Measurements from ENCODE around the gene GLIS2. TPM values are rescaled to one million over a fixed set of nuclear protein-coding genes. Genes with fewer than 3 reads are reported as not detected.
A peak's percentile ranks its signal among the peaks of the same experiment; 100 is the strongest.

The GLIS2 gene
- total and polyA plus RNA-seq, 4 donors = 0.68 to 1.4 (median 1.1) TPM

DNA sequence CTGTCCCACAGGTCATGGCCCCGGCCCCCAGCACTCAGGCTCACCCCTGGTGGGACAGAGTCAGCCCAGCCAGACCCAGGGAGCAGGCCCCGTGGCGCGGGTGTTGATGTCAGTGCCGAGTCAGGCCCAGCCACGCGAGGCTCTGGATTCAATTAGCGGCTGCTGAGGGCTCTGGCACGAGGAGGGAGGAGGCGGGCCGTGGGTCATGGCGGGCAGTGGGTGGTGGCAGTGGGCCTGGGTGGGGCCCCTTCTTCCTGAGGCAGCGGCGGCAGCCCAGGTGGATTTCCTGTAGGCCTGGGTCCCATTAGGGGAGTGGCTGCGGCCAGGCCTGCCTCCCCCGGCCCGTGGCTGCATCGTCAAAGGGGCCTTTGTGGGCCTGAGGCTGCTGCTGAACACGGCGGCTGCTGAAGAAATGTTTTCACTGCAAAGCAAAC is 68.7 kb downstream of the GLIS2 start:
- Histone ChIP-seq H3K4me1 (ENCODE audit: control insufficient read depth in 4 of 4, insufficient read depth in 4 of 4, low read length in 3 of 4) (peaks cover 0 to 19% (median 5%) of the 10 kb centered on the region in 4 donors), H3K36me3 (ENCODE audit: control insufficient read depth in 4 of 4, insufficient read depth in 3 of 4, low read depth in 1 of 4, low read length in 3 of 4) (peaks cover 0 to 17% (median 6%) of the 10 kb centered on the region in 4 donors), H3K9me3 (ENCODE audit: control insufficient read depth in 4 of 4, low read length in 3 of 4) (no peaks in the 10 kb centered on the region), H3K9ac (ENCODE audit: low read depth in 1 of 2, low read length in 2 of 2) (no peak overlapping the region), H3K4me3 (ENCODE audit: low read depth in 1 of 3, low read length in 3 of 3) (no peak overlapping the region), H3K27me3 (ENCODE audit: control insufficient read depth in 4 of 4, insufficient read depth in 4 of 4, low read length in 3 of 4) (no peaks in the 10 kb centered on the region), H3K27ac (ENCODE audit: low read depth in 1 of 2, low read length in 2 of 2) (no peak overlapping the region)
- WGBS = 66% methylated on average over 20 of the region's 20 CpGs
- TF ChIP-seq FOXA1 (IDR thresholded peaks at IDR 0.05) (no peak), SP1 (IDR thresholded peaks at IDR 0.05) (no peak), NR2F2 (IDR thresholded peaks at IDR 0.05) (no peak), GABPA (IDR thresholded peaks at IDR 0.05 in 1 of 2, conservative IDR thresholded peaks at IDR 0.05 in 1 of 2) (no peak), YY1 (IDR thresholded peaks at IDR 0.05) (no peak)
- TF ChIP-seq, protein P1, sequence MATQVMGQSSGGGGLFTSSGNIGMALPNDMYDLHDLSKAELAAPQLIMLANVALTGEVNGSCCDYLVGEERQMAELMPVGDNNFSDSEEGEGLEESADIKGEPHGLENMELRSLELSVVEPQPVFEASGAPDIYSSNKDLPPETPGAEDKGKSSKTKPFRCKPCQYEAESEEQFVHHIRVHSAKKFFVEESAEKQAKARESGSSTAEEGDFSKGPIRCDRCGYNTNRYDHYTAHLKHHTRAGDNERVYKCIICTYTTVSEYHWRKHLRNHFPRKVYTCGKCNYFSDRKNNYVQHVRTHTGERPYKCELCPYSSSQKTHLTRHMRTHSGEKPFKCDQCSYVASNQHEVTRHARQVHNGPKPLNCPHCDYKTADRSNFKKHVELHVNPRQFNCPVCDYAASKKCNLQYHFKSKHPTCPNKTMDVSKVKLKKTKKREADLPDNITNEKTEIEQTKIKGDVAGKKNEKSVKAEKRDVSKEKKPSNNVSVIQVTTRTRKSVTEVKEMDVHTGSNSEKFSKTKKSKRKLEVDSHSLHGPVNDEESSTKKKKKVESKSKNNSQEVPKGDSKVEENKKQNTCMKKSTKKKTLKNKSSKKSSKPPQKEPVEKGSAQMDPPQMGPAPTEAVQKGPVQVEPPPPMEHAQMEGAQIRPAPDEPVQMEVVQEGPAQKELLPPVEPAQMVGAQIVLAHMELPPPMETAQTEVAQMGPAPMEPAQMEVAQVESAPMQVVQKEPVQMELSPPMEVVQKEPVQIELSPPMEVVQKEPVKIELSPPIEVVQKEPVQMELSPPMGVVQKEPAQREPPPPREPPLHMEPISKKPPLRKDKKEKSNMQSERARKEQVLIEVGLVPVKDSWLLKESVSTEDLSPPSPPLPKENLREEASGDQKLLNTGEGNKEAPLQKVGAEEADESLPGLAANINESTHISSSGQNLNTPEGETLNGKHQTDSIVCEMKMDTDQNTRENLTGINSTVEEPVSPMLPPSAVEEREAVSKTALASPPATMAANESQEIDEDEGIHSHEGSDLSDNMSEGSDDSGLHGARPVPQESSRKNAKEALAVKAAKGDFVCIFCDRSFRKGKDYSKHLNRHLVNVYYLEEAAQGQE (IDR thresholded peaks at IDR 0.05) = no peak
- TF ChIP-seq, protein P2, sequence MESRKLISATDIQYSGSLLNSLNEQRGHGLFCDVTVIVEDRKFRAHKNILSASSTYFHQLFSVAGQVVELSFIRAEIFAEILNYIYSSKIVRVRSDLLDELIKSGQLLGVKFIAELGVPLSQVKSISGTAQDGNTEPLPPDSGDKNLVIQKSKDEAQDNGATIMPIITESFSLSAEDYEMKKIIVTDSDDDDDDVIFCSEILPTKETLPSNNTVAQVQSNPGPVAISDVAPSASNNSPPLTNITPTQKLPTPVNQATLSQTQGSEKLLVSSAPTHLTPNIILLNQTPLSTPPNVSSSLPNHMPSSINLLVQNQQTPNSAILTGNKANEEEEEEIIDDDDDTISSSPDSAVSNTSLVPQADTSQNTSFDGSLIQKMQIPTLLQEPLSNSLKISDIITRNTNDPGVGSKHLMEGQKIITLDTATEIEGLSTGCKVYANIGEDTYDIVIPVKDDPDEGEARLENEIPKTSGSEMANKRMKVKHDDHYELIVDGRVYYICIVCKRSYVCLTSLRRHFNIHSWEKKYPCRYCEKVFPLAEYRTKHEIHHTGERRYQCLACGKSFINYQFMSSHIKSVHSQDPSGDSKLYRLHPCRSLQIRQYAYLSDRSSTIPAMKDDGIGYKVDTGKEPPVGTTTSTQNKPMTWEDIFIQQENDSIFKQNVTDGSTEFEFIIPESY (IDR thresholded peaks at IDR 0.05) = no peak
- TF ChIP-seq, protein P3, sequence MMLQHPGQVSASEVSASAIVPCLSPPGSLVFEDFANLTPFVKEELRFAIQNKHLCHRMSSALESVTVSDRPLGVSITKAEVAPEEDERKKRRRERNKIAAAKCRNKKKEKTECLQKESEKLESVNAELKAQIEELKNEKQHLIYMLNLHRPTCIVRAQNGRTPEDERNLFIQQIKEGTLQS (IDR thresholded peaks at IDR 0.05) = no peak
- DNase-seq (ENCODE audit: low spot score) = no peak

DNA sequence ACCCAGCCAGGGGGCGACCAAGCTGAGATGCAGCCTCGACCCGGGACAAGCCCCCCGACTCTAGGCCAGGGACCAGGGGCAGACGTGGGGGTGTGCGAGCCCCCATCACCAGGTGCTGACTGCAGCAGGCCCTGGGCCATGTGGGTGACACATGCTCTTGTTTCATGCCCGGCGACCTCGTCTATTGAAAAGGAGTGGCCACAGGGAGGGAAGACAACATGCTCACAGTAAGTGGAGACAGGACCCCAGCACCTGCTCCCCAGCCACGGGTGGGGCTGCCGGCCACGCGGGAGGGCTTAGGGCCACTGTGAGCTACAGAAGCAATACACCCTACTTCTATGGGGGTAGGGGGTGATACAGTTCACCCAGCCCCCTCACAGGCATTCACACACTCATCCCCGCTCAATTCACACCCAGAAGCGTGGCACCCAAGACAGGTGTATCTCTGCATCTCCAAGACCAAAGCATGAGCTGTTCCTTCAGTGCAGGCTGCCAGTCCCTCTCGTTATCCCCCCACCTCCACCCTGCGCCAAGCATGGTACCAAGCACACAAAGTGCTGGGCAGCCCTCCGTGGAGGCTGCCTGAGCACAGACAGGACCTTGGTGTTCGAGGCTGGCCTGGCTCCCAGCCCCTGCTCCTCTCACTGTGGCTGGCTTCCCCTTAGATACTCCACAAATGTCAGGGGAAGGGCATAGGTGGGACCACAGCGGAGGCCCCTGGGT is 69.4 kb downstream of the GLIS2 start:
- Histone ChIP-seq H3K9ac (ENCODE audit: low read depth in 1 of 2, low read length in 2 of 2) (no peak overlapping the region), H3K9me3 (ENCODE audit: control insufficient read depth in 4 of 4, low read length in 3 of 4) (no peaks in the 10 kb centered on the region), H3K36me3 (ENCODE audit: control insufficient read depth in 4 of 4, insufficient read depth in 3 of 4, low read depth in 1 of 4, low read length in 3 of 4) (peaks cover 0 to 17% (median 6%) of the 10 kb centered on the region in 4 donors), H3K27me3 (ENCODE audit: control insufficient read depth in 4 of 4, insufficient read depth in 4 of 4, low read length in 3 of 4) (no peaks in the 10 kb centered on the region), H3K27ac (ENCODE audit: low read depth in 1 of 2, low read length in 2 of 2) (peak overlapping the region in 1 of 2 donors; percentile 7), H3K4me3 (ENCODE audit: low read depth in 1 of 3, low read length in 3 of 3) (no peak overlapping the region), H3K4me1 (ENCODE audit: control insufficient read depth in 4 of 4, insufficient read depth in 4 of 4, low read length in 3 of 4) (peaks cover 0 to 21% (median 4%) of the 10 kb centered on the region in 4 donors)
- TF ChIP-seq, protein P4, sequence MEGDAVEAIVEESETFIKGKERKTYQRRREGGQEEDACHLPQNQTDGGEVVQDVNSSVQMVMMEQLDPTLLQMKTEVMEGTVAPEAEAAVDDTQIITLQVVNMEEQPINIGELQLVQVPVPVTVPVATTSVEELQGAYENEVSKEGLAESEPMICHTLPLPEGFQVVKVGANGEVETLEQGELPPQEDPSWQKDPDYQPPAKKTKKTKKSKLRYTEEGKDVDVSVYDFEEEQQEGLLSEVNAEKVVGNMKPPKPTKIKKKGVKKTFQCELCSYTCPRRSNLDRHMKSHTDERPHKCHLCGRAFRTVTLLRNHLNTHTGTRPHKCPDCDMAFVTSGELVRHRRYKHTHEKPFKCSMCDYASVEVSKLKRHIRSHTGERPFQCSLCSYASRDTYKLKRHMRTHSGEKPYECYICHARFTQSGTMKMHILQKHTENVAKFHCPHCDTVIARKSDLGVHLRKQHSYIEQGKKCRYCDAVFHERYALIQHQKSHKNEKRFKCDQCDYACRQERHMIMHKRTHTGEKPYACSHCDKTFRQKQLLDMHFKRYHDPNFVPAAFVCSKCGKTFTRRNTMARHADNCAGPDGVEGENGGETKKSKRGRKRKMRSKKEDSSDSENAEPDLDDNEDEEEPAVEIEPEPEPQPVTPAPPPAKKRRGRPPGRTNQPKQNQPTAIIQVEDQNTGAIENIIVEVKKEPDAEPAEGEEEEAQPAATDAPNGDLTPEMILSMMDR (IDR thresholded peaks at IDR 0.05; ENCODE audit: low read depth, low read length, missing input control) = no peak
- no peak for TF ChIP-seq EGR1 (IDR thresholded peaks at IDR 0.05; ENCODE audit: low read depth in 2 of 2)
- TF ChIP-seq, protein P3 (IDR thresholded peaks at IDR 0.05) = no peak
- TF ChIP-seq HNF4G (IDR thresholded peaks at IDR 0.05) = no peak
- TF ChIP-seq NR2F2 (IDR thresholded peaks at IDR 0.05) = no peak
- no peak for TF ChIP-seq FOXA2 (IDR thresholded peaks at IDR 0.05)
- no peak for TF ChIP-seq RAD21 (IDR thresholded peaks at IDR 0.05)
- TF ChIP-seq, protein P2 (IDR thresholded peaks at IDR 0.05) = no peak
- no peak for TF ChIP-seq YY1 (IDR thresholded peaks at IDR 0.05)
- TF ChIP-seq, protein P1 (IDR thresholded peaks at IDR 0.05) = no peak
- no peak for TF ChIP-seq TAF1 (conservative IDR thresholded peaks at IDR 0.05)
- no peak for TF ChIP-seq SP1 (IDR thresholded peaks at IDR 0.05)
- no peak for TF ChIP-seq RXRA (IDR thresholded peaks at IDR 0.05)
- no peak for TF ChIP-seq GABPA (IDR thresholded peaks at IDR 0.05 in 1 of 2, conservative IDR thresholded peaks at IDR 0.05 in 1 of 2)
- WGBS = 70% methylated on average over 20 of the region's 20 CpGs
- DNase-seq (ENCODE audit: low spot score) = no peak

Data from liver (tissue), 9 donors.